Cardiac fibroblast (primary cell): ENCODE measurements around the gene ENTR1.

Experiments used
- DNase-seq, 2 donors: peaks; one replicate each; pipeline versions ENCODE4 v3.0.0 to v3.0.0-alpha.2; 2010; ENCODE audit warnings: low read depth in 2 of 2
- H3K4me3 ChIP-seq, 2 donors: replicated peaks in 1 of 2; 1 replicate in 1 of 2; 2 replicates in 1 of 2; pipeline ENCODE4 v1.5.1; 2011; ENCODE audit warnings: low read depth in 2 of 2, low read length in 2 of 2, mild to moderate bottlenecking in 2 of 2, moderate library complexity in 1 of 2
- TF ChIP-seq, protein P1 (sequence below): IDR thresholded peaks from one replicate; pipeline ENCODE4 v1.5.1; 2011; ENCODE audit warnings: low read depth, mild to moderate bottlenecking, low read length, inconsistent platforms

The ENTR1 gene

DNA sequence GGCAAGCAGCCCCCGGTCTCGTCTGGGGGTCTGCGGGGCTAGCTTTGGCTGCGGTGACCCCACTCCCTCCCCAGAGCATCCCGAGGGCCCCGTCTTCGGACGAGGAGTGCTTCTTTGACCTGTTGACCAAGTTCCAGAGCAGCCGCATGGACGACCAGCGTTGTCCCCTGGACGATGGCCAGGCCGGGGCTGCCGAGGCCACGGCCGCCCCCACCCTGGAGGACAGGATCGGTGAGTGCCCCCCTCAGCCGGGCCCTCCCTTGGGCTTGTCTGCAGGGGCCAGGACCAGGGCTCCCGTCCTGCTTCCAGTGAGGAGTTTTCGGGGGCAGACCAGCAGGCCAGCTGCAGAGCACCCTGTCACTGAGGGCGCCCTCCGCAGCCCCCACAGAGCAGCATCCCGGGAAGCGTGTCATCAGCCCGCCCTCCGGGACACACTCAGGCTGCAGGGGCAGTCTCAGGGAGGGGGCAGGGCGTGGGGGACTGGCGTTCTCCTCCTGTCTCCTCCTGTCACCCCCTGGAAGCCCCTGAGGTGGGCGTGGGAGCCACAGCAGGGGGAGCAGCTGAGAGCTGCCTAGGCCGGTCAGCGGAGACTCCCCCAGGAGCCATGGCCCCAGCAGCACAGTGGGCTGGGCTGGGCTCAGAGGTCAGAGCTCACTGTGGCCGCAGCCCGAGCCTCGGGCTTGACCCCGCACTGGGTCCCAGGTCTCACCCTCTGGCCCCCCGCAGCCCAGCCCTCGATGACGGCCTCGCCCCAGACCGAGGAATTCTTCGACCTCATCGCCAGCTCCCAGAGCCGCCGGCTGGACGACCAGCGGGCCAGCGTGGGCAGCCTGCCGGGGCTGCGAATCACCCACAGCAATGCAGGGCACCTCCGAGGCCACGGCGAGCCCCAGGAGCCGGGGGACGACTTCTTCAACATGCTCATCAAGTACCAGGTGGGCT is 54.5 kb downstream of the ENTR1 start:
- DNase-seq: no peak
- no peak overlapping the region for H3K4me3 ChIP-seq
- TF ChIP-seq, protein P1, sequence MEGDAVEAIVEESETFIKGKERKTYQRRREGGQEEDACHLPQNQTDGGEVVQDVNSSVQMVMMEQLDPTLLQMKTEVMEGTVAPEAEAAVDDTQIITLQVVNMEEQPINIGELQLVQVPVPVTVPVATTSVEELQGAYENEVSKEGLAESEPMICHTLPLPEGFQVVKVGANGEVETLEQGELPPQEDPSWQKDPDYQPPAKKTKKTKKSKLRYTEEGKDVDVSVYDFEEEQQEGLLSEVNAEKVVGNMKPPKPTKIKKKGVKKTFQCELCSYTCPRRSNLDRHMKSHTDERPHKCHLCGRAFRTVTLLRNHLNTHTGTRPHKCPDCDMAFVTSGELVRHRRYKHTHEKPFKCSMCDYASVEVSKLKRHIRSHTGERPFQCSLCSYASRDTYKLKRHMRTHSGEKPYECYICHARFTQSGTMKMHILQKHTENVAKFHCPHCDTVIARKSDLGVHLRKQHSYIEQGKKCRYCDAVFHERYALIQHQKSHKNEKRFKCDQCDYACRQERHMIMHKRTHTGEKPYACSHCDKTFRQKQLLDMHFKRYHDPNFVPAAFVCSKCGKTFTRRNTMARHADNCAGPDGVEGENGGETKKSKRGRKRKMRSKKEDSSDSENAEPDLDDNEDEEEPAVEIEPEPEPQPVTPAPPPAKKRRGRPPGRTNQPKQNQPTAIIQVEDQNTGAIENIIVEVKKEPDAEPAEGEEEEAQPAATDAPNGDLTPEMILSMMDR: no peak

- DNase-seq: peak; percentile 17 to 38
- no peak overlapping the region for H3K4me3 ChIP-seq
- TF ChIP-seq, protein P1: no peak
Observed at GRCh38 chr9:136354592-136355085, 55.8 kb downstream of the ENTR1 start.

DNA sequence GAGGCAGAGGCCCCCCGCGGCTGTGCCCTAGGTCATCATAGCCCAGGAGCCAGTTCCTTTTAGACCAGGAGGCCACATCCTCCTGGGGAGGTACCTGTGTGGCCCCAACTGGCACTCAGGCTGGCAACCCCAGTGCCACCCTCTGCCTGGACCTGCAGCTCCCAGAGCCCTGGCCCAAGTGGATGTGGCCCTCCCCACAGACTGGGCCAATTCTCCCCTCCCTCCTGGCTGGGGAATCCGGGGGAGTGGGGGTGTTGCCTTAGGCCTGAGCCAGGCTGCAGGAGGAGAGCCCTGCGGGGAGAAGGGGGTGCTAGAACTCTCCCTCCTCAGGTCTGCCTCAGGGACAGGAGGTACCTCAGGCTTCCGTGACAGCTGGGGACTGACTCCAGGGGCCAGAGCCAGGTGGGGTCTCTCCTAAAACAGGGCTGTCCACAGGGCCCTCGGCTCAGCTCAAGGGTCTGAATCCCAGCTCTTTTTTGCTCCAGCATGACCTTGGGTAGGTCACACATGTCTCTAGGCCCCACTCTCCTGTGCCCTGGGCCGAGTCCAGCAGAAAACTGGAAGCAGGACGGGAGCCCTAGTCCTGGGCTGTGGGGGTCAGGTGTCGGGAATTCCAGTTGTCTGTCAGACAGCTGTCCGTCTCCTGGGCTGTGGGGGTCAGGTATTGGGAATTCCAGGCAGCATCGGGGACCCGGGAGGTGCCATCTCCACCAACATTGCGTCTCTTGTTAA is 56.5 kb downstream of the ENTR1 start:
- no peak for DNase-seq
- TF ChIP-seq, protein P1: no peak
- no peak overlapping the region for H3K4me3 ChIP-seq

GRCh38 chr9:136353088-136353487 is 57.3 kb downstream of the ENTR1 start:
- no peak overlapping the region for H3K4me3 ChIP-seq
- DNase-seq: no peak
- TF ChIP-seq, protein P1: no peak

- no peak for DNase-seq
- no peak overlapping the region for H3K4me3 ChIP-seq
- TF ChIP-seq, protein P1: no peak
Observed at GRCh38 chr9:136352682-136353081, 57.7 kb downstream of the ENTR1 start.
